Lower lobe of right lung (tissue), 2 donors: ENCODE results near the gene EED. TPM values are rescaled to one million over a fixed set of nuclear protein-coding genes. Genes with fewer than 3 reads are reported as not detected.

Experiments used
- ATAC-seq, 2 donors: fragments of 200-7000 bp; cut with Tn5 transposase; one replicate each; pipeline ENCODE4 v1.9.1; 2020 to 2022; ENCODE audit warnings: mild to moderate bottlenecking in 2 of 2, moderate library complexity in 2 of 2
- DNase-seq: peaks from one replicate; pipeline ENCODE4 v3.0.0-alpha.2; 2020
- H3K27ac ChIP-seq: fragments of 200-600 bp; one replicate; pipeline ENCODE4 v1.8.0; 2022
- H3K27me3 ChIP-seq: fragments of 200-600 bp; one replicate; pipeline ENCODE4 v1.8.0; 2022; ENCODE audit warnings: low read depth
- H3K36me3 ChIP-seq: fragments of 200-600 bp; one replicate; pipeline ENCODE4 v1.8.0; 2022; ENCODE audit warnings: mild to moderate bottlenecking
- H3K4me1 ChIP-seq: fragments of 200-600 bp; one replicate; pipeline ENCODE4 v1.8.0; 2022
- H3K4me3 ChIP-seq: fragments of 200-600 bp; one replicate; pipeline ENCODE4 v1.8.0; 2022; ENCODE audit warnings: mild to moderate bottlenecking
- H3K9me3 ChIP-seq: fragments of 200-600 bp; one replicate; pipeline ENCODE4 v1.8.0; 2022
- intact Hi-C: fragments of 100-400 bp; cut with DNase I; formaldehyde crosslinking; loops from one replicate; pipeline ENCODE4 v1.11.0; 2022
- total RNA-seq: library from RNA; stranded (reverse); fragmentation: NEBNext Ultra II Directional; extraction: Animal tissue kit (Norgen Biotek cat#: 25700); gene quantifications from one replicate; pipeline ENCODE4 v1.2.1, GENCODE V29; 2021
- TF ChIP-seq, protein P1 (sequence below): fragments of 200-600 bp; IDR thresholded peaks from one replicate; pipeline ENCODE4 v1.8.0; 2022; ENCODE audit warnings: antibody characterized with exemption, mild to moderate bottlenecking
- donor health status: DM: no; HTN: yes; CAD: no; lungs with severe emphysema.

Gene EED
- total RNA-seq, 1 donor from 2014 or later: 21.0 TPM

GRCh38 chr11:86205421-86206336, 38.9 kb upstream of the EED start:
- Histone ChIP-seq H3K27ac (peak overlapping the region; percentile 65), H3K4me3 (no peak overlapping the region), H3K36me3 (no peaks in the 10 kb centered on the region), H3K4me1 (peaks cover 17% of the 10 kb centered on the region), H3K9me3 (no peaks in the 10 kb centered on the region), H3K27me3 (no peaks in the 10 kb centered on the region)
- intact Hi-C loops: no loop called here
- peak; percentile 34 to 39 for ATAC-seq
- DNase-seq: no peak
- TF ChIP-seq, protein P1, sequence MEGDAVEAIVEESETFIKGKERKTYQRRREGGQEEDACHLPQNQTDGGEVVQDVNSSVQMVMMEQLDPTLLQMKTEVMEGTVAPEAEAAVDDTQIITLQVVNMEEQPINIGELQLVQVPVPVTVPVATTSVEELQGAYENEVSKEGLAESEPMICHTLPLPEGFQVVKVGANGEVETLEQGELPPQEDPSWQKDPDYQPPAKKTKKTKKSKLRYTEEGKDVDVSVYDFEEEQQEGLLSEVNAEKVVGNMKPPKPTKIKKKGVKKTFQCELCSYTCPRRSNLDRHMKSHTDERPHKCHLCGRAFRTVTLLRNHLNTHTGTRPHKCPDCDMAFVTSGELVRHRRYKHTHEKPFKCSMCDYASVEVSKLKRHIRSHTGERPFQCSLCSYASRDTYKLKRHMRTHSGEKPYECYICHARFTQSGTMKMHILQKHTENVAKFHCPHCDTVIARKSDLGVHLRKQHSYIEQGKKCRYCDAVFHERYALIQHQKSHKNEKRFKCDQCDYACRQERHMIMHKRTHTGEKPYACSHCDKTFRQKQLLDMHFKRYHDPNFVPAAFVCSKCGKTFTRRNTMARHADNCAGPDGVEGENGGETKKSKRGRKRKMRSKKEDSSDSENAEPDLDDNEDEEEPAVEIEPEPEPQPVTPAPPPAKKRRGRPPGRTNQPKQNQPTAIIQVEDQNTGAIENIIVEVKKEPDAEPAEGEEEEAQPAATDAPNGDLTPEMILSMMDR: no peak

DNA sequence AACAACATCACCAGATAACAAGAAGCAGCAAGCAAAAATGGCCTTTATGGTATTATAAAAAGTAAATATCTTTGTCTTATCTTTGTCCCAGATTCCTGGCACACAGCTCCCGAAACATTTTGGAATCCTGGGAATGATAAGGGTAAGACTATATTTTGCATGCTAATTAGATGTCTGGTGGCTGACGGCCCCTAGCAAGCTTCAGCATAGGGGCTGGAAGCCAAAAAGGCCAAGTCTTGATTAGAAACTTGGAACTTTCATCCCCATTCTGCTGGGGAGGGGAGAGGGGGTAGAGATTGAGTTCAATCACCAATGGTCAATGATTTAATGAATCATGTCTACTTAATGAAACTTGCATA, 38.2 kb upstream of the EED start:
- Histone ChIP-seq H3K27me3 (no peaks in the 10 kb centered on the region), H3K4me3 (no peak overlapping the region), H3K27ac (peak overlapping the region; percentile 13), H3K4me1 (peaks cover 17% of the 10 kb centered on the region), H3K36me3 (no peaks in the 10 kb centered on the region), H3K9me3 (no peaks in the 10 kb centered on the region)
- intact Hi-C loops: no loop called here
- ATAC-seq (no peak), DNase-seq (no peak)
- TF ChIP-seq, protein P1: no peak

- Histone ChIP-seq H3K36me3 (no peaks in the 10 kb centered on the region), H3K4me1 (peaks cover 17% of the 10 kb centered on the region)
Measured at GRCh38 chr11:86207413-86207812, 37.1 kb upstream of the EED start.

GRCh38 chr11:86208572-86208971, 36.0 kb upstream of the EED start:
- DNase-seq (no peak), ATAC-seq (no peak)
- no peaks in the 10 kb centered on the region for H3K9me3 ChIP-seq
- TF ChIP-seq, protein P1: no peak
- intact Hi-C loops: no loop called here
- H3K27me3 ChIP-seq: no peaks in the 10 kb centered on the region
- H3K4me3 ChIP-seq: no peak overlapping the region
- no peak overlapping the region for H3K27ac ChIP-seq
- H3K4me1 ChIP-seq: peaks cover 7% of the 10 kb centered on the region
- H3K36me3 ChIP-seq: no peaks in the 10 kb centered on the region

More at GRCh38 chr11:86207413-86207812, 37.1 kb upstream of the EED start:
- intact Hi-C loops: no loop called here
- no peaks in the 10 kb centered on the region for H3K27me3 ChIP-seq
- ATAC-seq (no peak), DNase-seq (no peak)
- H3K27ac ChIP-seq: no peak overlapping the region
- no peaks in the 10 kb centered on the region for H3K9me3 ChIP-seq
- no peak overlapping the region for H3K4me3 ChIP-seq
- TF ChIP-seq, protein P1: no peak

GRCh38 chr11:86209806-86210657, 34.5 kb upstream of the EED start:
- ATAC-seq (peak in 1 of 2 donors; percentile 33), DNase-seq (no peak)
- H3K4me3 ChIP-seq: no peak overlapping the region
- H3K27ac ChIP-seq: no peak overlapping the region
- peaks cover 6% of the 10 kb centered on the region for H3K4me1 ChIP-seq
- intact Hi-C loops: no loop called here
- H3K36me3 ChIP-seq: no peaks in the 10 kb centered on the region
- no peaks in the 10 kb centered on the region for H3K27me3 ChIP-seq
- H3K9me3 ChIP-seq: no peaks in the 10 kb centered on the region
- TF ChIP-seq, protein P1: no peak
